ENCODE data around the gene TRABD2A. TPM values are rescaled to one million over a fixed set of nuclear protein-coding genes. Genes with fewer than 3 reads are reported as not detected.

Gene TRABD2A
- total RNA-seq, 4 donors from 2014 or later: 0.47 to 2.7 (median 1.4) TPM

GRCh38 chr2:84817239-84817655 is 63.6 kb downstream of the TRABD2A start:
- ATAC-seq: no peak
- H3K4me1 ChIP-seq: no peaks in the 10 kb centered on the region
- no peak overlapping the region for H3K27ac ChIP-seq
- H3K9me3 ChIP-seq: no peaks in the 10 kb centered on the region
- no peaks in the 10 kb centered on the region for H3K36me3 ChIP-seq
- no peak overlapping the region for H3K4me3 ChIP-seq
- no peaks in the 10 kb centered on the region for H3K27me3 ChIP-seq
- 69 to 73% methylated on average over 1 to 2 of the region's 2 CpGs for WGBS, 2 donors (ENCODE audit: low coverage in 1 of 2)
- TF ChIP-seq POLR2AphosphoS5 (IDR thresholded peaks at IDR 0.05): no peak
- no peak for TF ChIP-seq EP300 (IDR thresholded peaks at IDR 0.05)
- TF ChIP-seq, protein P1, sequence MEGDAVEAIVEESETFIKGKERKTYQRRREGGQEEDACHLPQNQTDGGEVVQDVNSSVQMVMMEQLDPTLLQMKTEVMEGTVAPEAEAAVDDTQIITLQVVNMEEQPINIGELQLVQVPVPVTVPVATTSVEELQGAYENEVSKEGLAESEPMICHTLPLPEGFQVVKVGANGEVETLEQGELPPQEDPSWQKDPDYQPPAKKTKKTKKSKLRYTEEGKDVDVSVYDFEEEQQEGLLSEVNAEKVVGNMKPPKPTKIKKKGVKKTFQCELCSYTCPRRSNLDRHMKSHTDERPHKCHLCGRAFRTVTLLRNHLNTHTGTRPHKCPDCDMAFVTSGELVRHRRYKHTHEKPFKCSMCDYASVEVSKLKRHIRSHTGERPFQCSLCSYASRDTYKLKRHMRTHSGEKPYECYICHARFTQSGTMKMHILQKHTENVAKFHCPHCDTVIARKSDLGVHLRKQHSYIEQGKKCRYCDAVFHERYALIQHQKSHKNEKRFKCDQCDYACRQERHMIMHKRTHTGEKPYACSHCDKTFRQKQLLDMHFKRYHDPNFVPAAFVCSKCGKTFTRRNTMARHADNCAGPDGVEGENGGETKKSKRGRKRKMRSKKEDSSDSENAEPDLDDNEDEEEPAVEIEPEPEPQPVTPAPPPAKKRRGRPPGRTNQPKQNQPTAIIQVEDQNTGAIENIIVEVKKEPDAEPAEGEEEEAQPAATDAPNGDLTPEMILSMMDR (IDR thresholded peaks at IDR 0.05): no peak
- no peak for TF ChIP-seq POLR2A (IDR thresholded peaks at IDR 0.05)

GRCh38 chr2:84816426-84817026 is 64.4 kb downstream of the TRABD2A start:
- Histone ChIP-seq H3K27me3 (no peaks in the 10 kb centered on the region), H3K36me3 (no peaks in the 10 kb centered on the region), H3K9me3 (no peaks in the 10 kb centered on the region), H3K4me3 (no peak overlapping the region), H3K4me1 (no peaks in the 10 kb centered on the region), H3K27ac (no peak overlapping the region)
- 89 to 97% methylated on average over 3 to 6 of the region's 6 CpGs for WGBS, 2 donors (ENCODE audit: low coverage in 1 of 2)
- no peak for ATAC-seq
- TF ChIP-seq EP300 (IDR thresholded peaks at IDR 0.05): no peak
- TF ChIP-seq POLR2A (IDR thresholded peaks at IDR 0.05): no peak
- TF ChIP-seq, protein P1 (IDR thresholded peaks at IDR 0.05): no peak
- TF ChIP-seq POLR2AphosphoS5 (IDR thresholded peaks at IDR 0.05): no peak

DNA sequence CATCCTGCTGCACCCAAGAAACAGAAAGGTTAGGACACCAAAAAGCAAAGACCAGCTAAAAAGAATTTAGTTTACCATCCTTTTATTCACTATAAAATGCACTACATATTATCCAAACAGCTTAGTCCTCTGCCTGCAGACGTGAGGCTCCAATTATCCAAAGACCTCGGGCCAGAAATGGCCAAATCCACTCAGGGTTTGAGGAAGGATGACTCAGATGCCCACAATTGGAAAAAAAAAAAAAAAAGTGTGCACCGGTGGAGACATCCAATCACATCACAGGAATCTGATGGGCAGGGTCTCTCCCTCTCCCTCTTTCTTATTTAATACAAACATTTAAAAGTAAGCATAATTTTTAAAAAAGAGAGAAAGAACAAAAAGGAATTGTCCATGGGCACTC is 65.7 kb downstream of the TRABD2A start:
- no peak for ATAC-seq
- TF ChIP-seq EP300 (IDR thresholded peaks at IDR 0.05) (no peak), POLR2AphosphoS5 (IDR thresholded peaks at IDR 0.05) (no peak), POLR2A (IDR thresholded peaks at IDR 0.05) (no peak)
- TF ChIP-seq, protein P1 (IDR thresholded peaks at IDR 0.05): no peak

DNA sequence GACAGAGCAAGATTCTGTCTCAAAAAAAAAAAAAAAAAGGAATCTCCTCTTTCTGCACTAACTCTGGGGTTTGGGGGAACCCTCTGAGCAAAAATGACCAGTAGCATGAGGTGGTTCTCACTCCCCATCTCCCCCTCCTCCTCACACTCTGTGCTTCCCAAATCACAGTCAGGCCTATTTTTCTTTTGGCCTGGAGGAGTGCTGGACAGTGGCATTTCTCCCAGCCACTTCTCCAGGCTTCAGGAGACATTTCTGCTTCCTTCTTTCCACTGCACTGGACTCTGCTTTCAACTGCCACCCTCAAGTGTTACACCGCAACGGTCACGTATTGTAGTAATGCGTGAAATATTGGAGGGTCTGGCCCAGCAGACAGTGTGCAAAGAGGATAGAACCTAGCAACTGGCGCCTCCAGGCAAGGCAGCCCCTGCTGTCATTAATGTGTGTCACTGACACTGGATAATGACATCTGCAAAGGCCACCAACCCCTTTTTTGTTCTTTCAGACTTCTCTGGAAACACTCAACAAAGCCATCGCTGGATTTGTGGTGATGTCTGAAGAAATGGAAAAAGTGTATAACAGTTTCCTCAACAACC is 68.9 kb downstream of the TRABD2A start:
- WGBS, 2 donors (ENCODE audit: low coverage in 1 of 2): 83 to 95% methylated on average over 1 to 6 of the region's 6 CpGs
- Histone ChIP-seq H3K4me3 (no peak overlapping the region), H3K4me1 (no peaks in the 10 kb centered on the region), H3K27ac (no peak overlapping the region), H3K36me3 (no peaks in the 10 kb centered on the region), H3K9me3 (peaks cover 0 to 4% (median 0%) of the 10 kb centered on the region in 3 donors), H3K27me3 (no peaks in the 10 kb centered on the region)
- ATAC-seq: no peak
- TF ChIP-seq, protein P1 (IDR thresholded peaks at IDR 0.05): no peak

More for the DNA sequence above, 65.7 kb downstream of the TRABD2A start:
- WGBS, 2 donors (ENCODE audit: low coverage in 1 of 2): 44 to 80% methylated on average over 3 of the region's 3 CpGs
- no peak overlapping the region for H3K27ac ChIP-seq
- H3K4me3 ChIP-seq: no peak overlapping the region
- no peaks in the 10 kb centered on the region for H3K36me3 ChIP-seq
- H3K4me1 ChIP-seq: no peaks in the 10 kb centered on the region
- H3K9me3 ChIP-seq: no peaks in the 10 kb centered on the region
- H3K27me3 ChIP-seq: no peaks in the 10 kb centered on the region

DNA sequence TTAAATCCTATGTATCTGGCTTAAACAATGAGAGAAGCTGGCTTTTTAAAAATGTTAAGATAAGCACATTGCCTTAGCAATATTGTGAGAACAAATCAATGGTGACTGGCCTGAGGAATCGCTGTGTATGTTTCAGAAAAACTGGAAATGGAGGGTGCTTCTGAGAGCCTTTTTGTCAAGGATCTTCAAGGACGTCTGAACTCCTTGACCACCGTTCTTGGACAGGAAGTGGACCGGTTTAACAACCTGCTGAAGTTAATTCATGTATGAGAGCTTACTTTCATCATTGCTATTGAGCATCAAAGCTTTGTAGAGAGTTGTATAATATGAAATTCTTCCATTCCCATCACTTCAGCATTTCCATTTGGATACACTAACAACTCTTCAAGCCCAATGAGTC is 72.6 kb downstream of the TRABD2A start:
- Histone ChIP-seq H3K27ac (no peak overlapping the region), H3K9me3 (peaks cover 0 to 4% (median 0%) of the 10 kb centered on the region in 3 donors), H3K4me3 (no peak overlapping the region), H3K27me3 (no peaks in the 10 kb centered on the region), H3K4me1 (no peaks in the 10 kb centered on the region), H3K36me3 (no peaks in the 10 kb centered on the region)
- 55 to 67% methylated on average over 4 of the region's 4 CpGs for WGBS, 2 donors (ENCODE audit: low coverage in 1 of 2)
- TF ChIP-seq POLR2AphosphoS5 (IDR thresholded peaks at IDR 0.05) (no peak), POLR2A (IDR thresholded peaks at IDR 0.05) (no peak), EP300 (IDR thresholded peaks at IDR 0.05) (no peak)
- TF ChIP-seq, protein P1 (IDR thresholded peaks at IDR 0.05): no peak
- no peak for ATAC-seq
